NCI-H524 (cell line): ENCODE results near the gene HDAC3.

ENCODE experiments used
- DNase-seq, 2 experiments: peaks; one replicate each; lab custom pipeline; 2025; lab: John Stamatoyannopoulos, UW

The HDAC3 gene

DNA sequence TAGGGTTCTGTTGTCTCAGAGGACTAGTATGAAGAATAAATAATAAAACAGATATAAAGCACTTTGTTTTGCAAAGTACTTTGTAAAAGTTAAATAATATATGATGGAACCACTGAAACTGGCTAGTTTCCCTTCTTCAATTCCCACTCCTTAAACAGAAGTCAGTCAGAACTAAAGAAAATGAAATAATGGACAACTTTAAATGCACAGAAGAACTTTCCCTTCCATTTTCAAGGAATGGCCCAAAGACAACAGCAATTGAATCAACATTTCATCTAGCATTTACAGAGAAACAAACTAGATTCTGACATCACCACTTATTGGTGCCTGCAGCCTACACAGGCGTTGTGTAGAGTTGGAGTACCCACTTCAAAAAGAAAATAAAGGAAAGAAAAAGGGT is 34.0 kb downstream of the HDAC3 start:
- no peak for DNase-seq

- DNase-seq, result no peak
Observed at GRCh38 chr5:141598391-141599345, 38.0 kb downstream of the HDAC3 start.

GRCh38 chr5:141597814-141598213 is 38.8 kb downstream of the HDAC3 start:
- peak; percentile 74 to 90 for DNase-seq

DNA sequence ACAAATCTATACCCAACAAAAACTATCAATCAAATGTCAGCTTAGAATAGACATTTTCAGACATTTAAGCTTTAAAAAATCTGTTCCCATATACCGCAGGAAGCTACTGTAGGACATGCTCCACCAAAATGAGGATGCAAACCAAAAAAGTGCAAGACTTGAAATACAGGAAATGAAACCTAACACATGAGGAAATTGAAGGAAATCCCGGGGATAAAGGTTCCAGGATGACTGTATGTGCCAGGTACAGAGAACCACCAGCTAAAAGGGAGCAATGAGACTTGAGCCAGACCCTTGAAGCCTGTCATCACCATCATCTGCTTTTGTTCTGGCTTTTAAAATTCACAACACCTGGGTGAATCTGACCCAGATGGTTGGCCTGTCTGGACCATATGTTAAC is 39.3 kb downstream of the HDAC3 start:
- DNase-seq, result no peak

DNA sequence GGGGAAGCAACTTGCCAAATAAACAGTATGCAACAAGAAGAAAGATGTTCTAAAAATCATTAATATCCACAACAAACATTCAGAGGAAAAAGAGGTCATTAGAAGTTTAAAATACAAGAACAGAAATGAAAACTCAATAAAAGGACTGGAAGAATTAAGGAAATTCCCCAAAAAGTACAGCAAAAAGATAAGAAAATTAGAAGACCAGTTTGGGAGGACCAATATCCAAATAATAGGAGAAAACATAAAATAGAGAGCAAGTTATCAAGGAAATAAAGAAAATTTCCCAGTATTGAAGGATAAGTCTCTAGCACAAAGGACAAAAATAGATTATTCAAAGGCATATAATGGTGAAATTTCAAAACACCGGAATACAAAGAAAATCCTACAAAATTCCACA is 39.8 kb downstream of the HDAC3 start:
- no peak for DNase-seq

GRCh38 chr5:141590127-141590526 is 46.5 kb downstream of the HDAC3 start:
- DNase-seq, result no peak

DNA sequence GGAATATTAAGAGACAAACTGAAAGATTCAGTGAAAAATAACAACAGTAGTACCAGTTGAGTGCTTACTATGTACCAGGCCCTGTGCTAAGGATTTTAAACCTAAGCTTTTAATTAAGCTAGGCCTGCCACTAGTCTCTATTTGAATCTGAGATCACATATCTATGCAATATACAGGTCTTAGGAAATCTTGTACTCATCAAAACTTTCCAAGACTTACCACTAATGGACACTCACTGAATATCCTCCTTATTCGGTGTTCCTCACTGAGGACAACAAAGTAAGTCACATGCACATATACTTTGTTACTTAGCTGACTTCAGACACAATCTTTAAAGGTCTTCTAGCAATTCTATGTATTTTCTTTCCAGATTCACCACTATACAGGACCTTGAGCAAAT is 50.4 kb downstream of the HDAC3 start:
- DNase-seq, result no peak

DNA sequence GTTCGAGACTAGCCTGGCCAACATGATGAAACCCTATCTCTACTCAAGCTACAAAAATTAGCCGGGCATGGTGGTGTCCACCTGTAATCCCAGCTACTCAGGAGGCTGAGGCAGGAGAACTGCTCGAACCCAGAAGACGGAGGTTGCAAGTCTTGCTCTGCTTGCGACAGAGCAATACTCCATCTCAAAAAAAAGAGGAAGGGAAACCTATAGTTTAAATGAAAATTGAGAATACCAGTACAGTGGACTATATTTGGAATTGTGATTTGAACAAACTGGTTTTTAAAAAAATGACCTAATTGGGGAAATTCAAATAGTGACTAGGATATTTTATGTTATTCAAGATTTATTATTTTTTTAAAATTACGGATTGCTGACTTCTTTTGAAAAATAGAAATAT is 51.1 kb downstream of the HDAC3 start:
- no peak for DNase-seq

DNA sequence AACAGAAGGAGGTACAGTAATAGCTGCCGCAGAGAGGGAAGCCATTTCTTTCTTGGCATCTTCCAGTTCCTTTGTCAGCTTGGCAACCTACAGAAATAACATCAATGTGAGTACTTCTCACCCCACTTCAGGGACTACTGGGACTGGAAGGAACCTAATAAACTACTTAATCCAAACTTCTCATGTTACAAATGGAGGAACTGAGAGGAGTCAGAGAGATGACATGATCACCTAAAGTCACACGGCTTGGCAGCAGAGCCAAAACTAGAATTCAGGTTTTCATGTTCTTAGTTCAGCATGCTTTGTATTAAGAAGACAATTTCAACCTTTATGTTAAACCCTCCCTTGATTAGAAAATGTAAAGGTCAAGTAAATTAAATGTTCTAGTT is 62.5 kb downstream of the HDAC3 start:
- DNase-seq, result peak in 1 of 2 experiments; percentile 40

DNA sequence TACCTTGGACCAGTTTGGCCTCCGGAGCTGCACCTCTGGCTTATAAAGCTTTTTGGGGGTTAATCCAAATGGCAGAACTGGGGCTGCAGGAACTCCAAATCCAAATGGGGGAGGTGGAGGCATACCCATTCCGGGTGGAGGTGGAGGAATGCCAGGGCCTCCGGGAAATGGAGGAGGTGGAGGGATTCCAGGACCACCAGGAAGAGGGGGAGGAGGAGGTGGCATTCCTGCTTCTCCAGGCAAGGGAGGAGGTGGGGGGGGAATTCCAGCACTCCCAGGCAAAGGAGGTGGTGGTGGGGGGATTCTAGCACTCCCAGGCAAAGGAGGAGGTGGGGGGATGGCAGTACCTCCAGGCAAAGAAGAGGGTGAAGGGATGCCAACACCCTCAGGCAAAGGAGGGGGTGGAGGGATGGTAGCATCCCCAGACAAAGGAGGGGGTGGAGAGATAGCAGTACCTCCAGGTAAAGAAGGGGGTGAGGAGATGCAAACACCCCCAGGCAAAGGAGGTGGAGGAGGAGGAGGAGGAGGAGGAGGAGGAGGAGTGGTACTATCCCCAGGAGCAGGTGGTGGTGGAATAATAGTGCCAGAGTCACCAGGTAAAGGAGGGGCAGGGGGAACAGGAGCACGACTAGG is 63.0 kb downstream of the HDAC3 start:
- DNase-seq, result no peak
